H9 (cell line): ENCODE data around the gene CRIP2. TPM values are rescaled to one million over a fixed set of nuclear protein-coding genes. Genes with fewer than 3 reads are reported as not detected.

Experiments
- DNase-seq: peaks from one replicate; pipeline ENCODE4 v3.0.0-alpha.2; 2017
- H2AFZ ChIP-seq: one replicate; pipeline ENCODE4 v1.6.1; 2013; ENCODE audit warnings: mild to moderate bottlenecking, low read length, control low read depth, moderate library complexity
- H2AK5ac ChIP-seq: 2 replicates; pipeline ENCODE4 v1.6.1; 2013; ENCODE audit warnings: low read length, control low read depth, mixed read lengths; ENCODE audit not compliant: insufficient read length
- H2BK120ac ChIP-seq: one replicate; pipeline ENCODE4 v1.6.1; 2013; ENCODE audit warnings: low read depth, mild to moderate bottlenecking, low read length, control low read depth, inconsistent platforms; ENCODE audit not compliant: poor library complexity, severe bottlenecking
- H2BK12ac ChIP-seq: 2 replicates; pipeline ENCODE4 v1.6.1; 2013; ENCODE audit warnings: low read length, control low read depth, mixed read lengths, low read depth; ENCODE audit not compliant: insufficient read length
- H2BK15ac ChIP-seq: 2 replicates; pipeline ENCODE4 v1.6.1; 2013; ENCODE audit warnings: low read depth, low read length, control low read depth
- H2BK20ac ChIP-seq: one replicate; pipeline ENCODE4 v1.6.1; 2013; ENCODE audit warnings: low read depth, mild to moderate bottlenecking, low read length, control low read depth, inconsistent platforms; ENCODE audit not compliant: poor library complexity, severe bottlenecking
- H2BK5ac ChIP-seq: 2 replicates; pipeline ENCODE4 v1.6.1; 2013; ENCODE audit warnings: low read length, control low read depth, mixed read lengths; ENCODE audit not compliant: insufficient read length
- H3K14ac ChIP-seq: 2 replicates; pipeline ENCODE4 v1.6.1; 2013; ENCODE audit warnings: low read length, control low read depth; ENCODE audit not compliant: insufficient read depth
- H3K18ac ChIP-seq: 2 replicates; pipeline ENCODE4 v1.6.1; 2013; ENCODE audit warnings: low read depth, mild to moderate bottlenecking, mixed read lengths, low read length, control low read depth; ENCODE audit not compliant: insufficient read length
- H3K23ac ChIP-seq: 2 replicates; pipeline ENCODE4 v1.6.1; 2013; ENCODE audit warnings: low read length, control low read depth, mixed read lengths, low read depth; ENCODE audit not compliant: insufficient read length
- H3K23me2 ChIP-seq: 2 replicates; pipeline ENCODE4 v1.6.1; 2013; ENCODE audit warnings: low read depth, mild to moderate bottlenecking, mixed read lengths, low read length, control low read depth; ENCODE audit not compliant: insufficient read length, poor library complexity, severe bottlenecking
- H3K27ac ChIP-seq: 2 replicates; pipeline ENCODE4 v1.5.1; 2013; ENCODE audit warnings: low read length, control low read depth, mixed read lengths, low read depth; ENCODE audit not compliant: insufficient read length
- H3K27me3 ChIP-seq: 2 replicates; pipeline ENCODE4 v1.6.1; 2013; ENCODE audit warnings: low read length, control low read depth, inconsistent platforms; ENCODE audit not compliant: insufficient read depth
- H3K4ac ChIP-seq: 2 replicates; pipeline ENCODE4 v1.6.1; 2013; ENCODE audit warnings: low read depth, mild to moderate bottlenecking, control low read depth, inconsistent platforms, low read length, moderate library complexity
- H3K4me1 ChIP-seq: 2 replicates; pipeline ENCODE4 v1.6.1; 2013; ENCODE audit warnings: low read length, control low read depth, inconsistent platforms; ENCODE audit not compliant: insufficient read depth
- H3K4me2 ChIP-seq: 2 replicates; pipeline ENCODE4 v1.6.1; 2013; ENCODE audit warnings: low read length, control low read depth, mixed read lengths; ENCODE audit not compliant: insufficient read length, insufficient read depth
- H3K56ac ChIP-seq: 2 replicates; pipeline ENCODE4 v1.6.1; 2013; ENCODE audit warnings: low read depth, mild to moderate bottlenecking, mixed read lengths, low read length, control low read depth; ENCODE audit not compliant: insufficient read length
- H3K79me1 ChIP-seq: 2 replicates; pipeline ENCODE4 v1.6.1; 2013; ENCODE audit warnings: low read depth, mild to moderate bottlenecking, moderate library complexity, low read length, control low read depth, inconsistent platforms; ENCODE audit not compliant: insufficient read depth, poor library complexity, severe bottlenecking
- H3K79me2 ChIP-seq: 2 replicates; pipeline ENCODE4 v1.6.1; 2013; ENCODE audit warnings: low read length, control low read depth, inconsistent platforms; ENCODE audit not compliant: insufficient read depth
- H3K9ac ChIP-seq: 2 replicates; pipeline ENCODE4 v1.6.1; 2013; ENCODE audit warnings: low read length, control low read depth, mixed read lengths; ENCODE audit not compliant: insufficient read length; ENCODE audit errors: extremely low read depth
- H3K9me3 ChIP-seq: one replicate; pipeline ENCODE4 v1.6.1; 2013; ENCODE audit warnings: low read depth, low read length, inconsistent platforms; ENCODE audit not compliant: control insufficient read depth
- H3T11ph ChIP-seq: one replicate; pipeline ENCODE4 v1.6.1; 2013; ENCODE audit warnings: mild to moderate bottlenecking, low read length, control low read depth, inconsistent platforms
- H4K20me1 ChIP-seq: one replicate; pipeline ENCODE4 v1.6.1; 2013; ENCODE audit not compliant: control insufficient read depth, insufficient read length, insufficient read depth
- H4K5ac ChIP-seq: 2 replicates; pipeline ENCODE4 v1.6.1; 2013; ENCODE audit warnings: low read depth, mild to moderate bottlenecking, mixed read lengths, low read length, control low read depth; ENCODE audit not compliant: insufficient read length
- H4K8ac ChIP-seq: replicated peaks from 2 replicates; pipeline ENCODE4 v1.6.1; 2013; ENCODE audit warnings: low read length, control low read depth, mixed read lengths, low read depth; ENCODE audit not compliant: insufficient read length
- H4K91ac ChIP-seq: 2 replicates; pipeline ENCODE4 v1.6.1; 2013; ENCODE audit warnings: low read depth, mild to moderate bottlenecking, moderate library complexity, mixed read lengths, low read length, control low read depth; ENCODE audit not compliant: insufficient read length
- H3K27ac Mint-ChIP-seq, 3 experiments: 2 replicates in 2 of 3; 3 replicates in 1 of 3; pipeline ENCODE4 v1.8.0; 2020 to 2021; ENCODE audit warnings: mixed read lengths in 3 of 3, mild to moderate bottlenecking in 1 of 3, moderate library complexity in 1 of 3
- H3K27me3 Mint-ChIP-seq: 2 replicates; pipeline ENCODE4 v1.8.0; 2021; ENCODE audit warnings: low read depth, mild to moderate bottlenecking, moderate library complexity, mixed read lengths
- H3K36me3 Mint-ChIP-seq, 3 experiments: 2 replicates in 2 of 3; 3 replicates in 1 of 3; pipeline ENCODE4 v1.8.0; 2020 to 2021; ENCODE audit warnings: low read depth in 3 of 3, mixed read lengths in 3 of 3; ENCODE audit not compliant: insufficient read depth in 1 of 3
- H3K4me1 Mint-ChIP-seq, 2 experiments: 2 replicates each; pipeline ENCODE4 v1.8.0; 2020; ENCODE audit warnings: mixed read lengths in 2 of 2
- H3K4me3 Mint-ChIP-seq, 2 experiments: 2 replicates in 1 of 2; 3 replicates in 1 of 2; pipeline ENCODE4 v1.8.0; 2020 to 2021; ENCODE audit warnings: mild to moderate bottlenecking in 2 of 2, mixed read lengths in 2 of 2, moderate library complexity in 1 of 2
- H3K9me3 Mint-ChIP-seq, 2 experiments: 2 replicates in 1 of 2; 3 replicates in 1 of 2; pipeline ENCODE4 v1.8.0; 2020; ENCODE audit warnings: mild to moderate bottlenecking in 2 of 2, mixed read lengths in 2 of 2, moderate library complexity in 1 of 2
- WGBS: extraction: QIAGEN DNeasy Blood & Tissue Kit; methylation state at CpG from one replicate; pipeline ENCODE4 v1.1.7; 2013; ENCODE audit warnings: missing lambda C conversion rate, low lambda C conversion rate, mixed read lengths; ENCODE audit not compliant: insufficient read length; ENCODE audit errors: extremely low coverage; 5-methylcytosine and 5-hydroxymethylcytosine counted together
- total RNA-seq: library from RNA; stranded (reverse); gene quantifications from 2 replicates; pipeline ENCODE4 v1.2.1, GENCODE V29; 2021
- TF ChIP-seq, protein P1 (sequence below): fragments of 200-600 bp; sonication (generic); conservative IDR thresholded peaks from 3 replicates; pipeline ENCODE4 v1.8.0; 2021; ENCODE audit warnings: antibody characterized with exemption, mild to moderate bottlenecking

The CRIP2 gene
- total RNA-seq, 1 experiment from 2014 or later, result 5.7 TPM

DNA sequence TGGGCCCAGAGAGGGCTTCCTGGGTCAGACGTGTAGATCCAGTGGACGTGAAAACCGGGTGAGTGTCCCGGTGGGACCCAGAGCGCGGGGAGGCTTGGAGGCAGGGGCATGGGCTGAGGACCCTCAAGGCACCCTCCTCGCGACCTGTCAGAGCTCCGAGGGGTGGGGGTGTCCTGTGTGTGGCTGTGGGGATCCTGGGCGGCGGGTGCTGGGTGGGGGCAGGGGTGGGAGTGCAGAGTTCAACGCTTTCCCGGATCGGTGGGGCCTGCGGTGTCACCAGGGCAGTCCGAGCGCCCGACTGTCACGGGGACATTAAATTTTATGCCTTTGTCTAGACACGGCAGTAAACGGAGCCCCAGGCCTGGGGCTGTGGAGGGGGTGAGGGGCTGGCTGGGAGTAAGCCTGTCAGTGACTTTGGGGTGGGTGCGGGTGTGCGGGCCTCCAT lies 52.8 kb downstream of the CRIP2 start:
- Histone ChIP-seq H4K20me1 (no peaks in the 10 kb centered on the region), H2BK5ac (no peak overlapping the region), H3K4me2 (peak overlapping the region; percentile 21), H2AK5ac (no peak overlapping the region), H3K4me1 (no peaks in the 10 kb centered on the region; the same call in 1 of the 2 replicates), H3K18ac (no peak overlapping the region), H2AFZ (no peak overlapping the region), H3K23me2 (peaks cover 7% of the 10 kb centered on the region), H3K79me2 (no peaks in the 10 kb centered on the region), H2BK15ac (no peak overlapping the region), H3K27me3 (peaks cover 16% of the 10 kb centered on the region; the same call in 1 of the 2 replicates), H2BK120ac (no peak overlapping the region), H3K4ac (no peak overlapping the region), H2BK20ac (no peak overlapping the region), H3K9me3 (no peaks in the 10 kb centered on the region), H4K91ac (no peak overlapping the region), H4K5ac (no peak overlapping the region), H3K14ac (no peak overlapping the region), H3K9ac (no peak overlapping the region), H3K27ac (no peak overlapping the region), H3K79me1 (no peaks in the 10 kb centered on the region), H2BK12ac (no peak overlapping the region), H4K8ac (no peak overlapping the region), H3K56ac (no peak overlapping the region), H3T11ph (no peak overlapping the region), H3K23ac (no peak overlapping the region)
- WGBS, result no CpG with 5 or more reads among the region's 23 CpGs
- Mint-ChIP-seq H3K27me3 (peaks cover 60% of the 10 kb centered on the region), H3K9me3 (peaks cover 0 to 14% of the 10 kb centered on the region in 2 experiments; a peak in 2 of 5 replicates), H3K36me3 (no peaks in the 10 kb centered on the region), H3K4me1 (no peaks in the 10 kb centered on the region), H3K4me3 (peak overlapping the region in 1 of 2 experiments; percentile 62; a peak in 2 of 5 replicates), H3K27ac (no peak overlapping the region)
- no peak for DNase-seq
- TF ChIP-seq, protein P1, sequence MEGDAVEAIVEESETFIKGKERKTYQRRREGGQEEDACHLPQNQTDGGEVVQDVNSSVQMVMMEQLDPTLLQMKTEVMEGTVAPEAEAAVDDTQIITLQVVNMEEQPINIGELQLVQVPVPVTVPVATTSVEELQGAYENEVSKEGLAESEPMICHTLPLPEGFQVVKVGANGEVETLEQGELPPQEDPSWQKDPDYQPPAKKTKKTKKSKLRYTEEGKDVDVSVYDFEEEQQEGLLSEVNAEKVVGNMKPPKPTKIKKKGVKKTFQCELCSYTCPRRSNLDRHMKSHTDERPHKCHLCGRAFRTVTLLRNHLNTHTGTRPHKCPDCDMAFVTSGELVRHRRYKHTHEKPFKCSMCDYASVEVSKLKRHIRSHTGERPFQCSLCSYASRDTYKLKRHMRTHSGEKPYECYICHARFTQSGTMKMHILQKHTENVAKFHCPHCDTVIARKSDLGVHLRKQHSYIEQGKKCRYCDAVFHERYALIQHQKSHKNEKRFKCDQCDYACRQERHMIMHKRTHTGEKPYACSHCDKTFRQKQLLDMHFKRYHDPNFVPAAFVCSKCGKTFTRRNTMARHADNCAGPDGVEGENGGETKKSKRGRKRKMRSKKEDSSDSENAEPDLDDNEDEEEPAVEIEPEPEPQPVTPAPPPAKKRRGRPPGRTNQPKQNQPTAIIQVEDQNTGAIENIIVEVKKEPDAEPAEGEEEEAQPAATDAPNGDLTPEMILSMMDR, result no peak
